OCI-LY1 (cell line): ENCODE results near the gene PATJ.

Source experiments
- EZH2 ChIP-seq: fragments of 200-600 bp; sonication (generic), shearing (Covaris generic); IDR thresholded peaks from 2 replicates; pipeline ENCODE4 v1.8.0; 2017; ENCODE audit warnings: borderline replicate concordance, mixed run types, mild to moderate bottlenecking, antibody characterized with exemption, low read length, moderate library complexity, mixed read lengths
- TF ChIP-seq, protein P1 (sequence below): fragments of 200-600 bp; sonication (generic), shearing (Covaris generic); IDR thresholded peaks from 2 replicates; pipeline ENCODE4 v1.5.1; 2017; ENCODE audit warnings: mild to moderate bottlenecking, antibody characterized with exemption, low read length, moderate library complexity, mixed read lengths

GRCh38 chr1:62006690-62007089 lies 264.4 kb downstream of the PATJ start:
- TF ChIP-seq, protein P1, sequence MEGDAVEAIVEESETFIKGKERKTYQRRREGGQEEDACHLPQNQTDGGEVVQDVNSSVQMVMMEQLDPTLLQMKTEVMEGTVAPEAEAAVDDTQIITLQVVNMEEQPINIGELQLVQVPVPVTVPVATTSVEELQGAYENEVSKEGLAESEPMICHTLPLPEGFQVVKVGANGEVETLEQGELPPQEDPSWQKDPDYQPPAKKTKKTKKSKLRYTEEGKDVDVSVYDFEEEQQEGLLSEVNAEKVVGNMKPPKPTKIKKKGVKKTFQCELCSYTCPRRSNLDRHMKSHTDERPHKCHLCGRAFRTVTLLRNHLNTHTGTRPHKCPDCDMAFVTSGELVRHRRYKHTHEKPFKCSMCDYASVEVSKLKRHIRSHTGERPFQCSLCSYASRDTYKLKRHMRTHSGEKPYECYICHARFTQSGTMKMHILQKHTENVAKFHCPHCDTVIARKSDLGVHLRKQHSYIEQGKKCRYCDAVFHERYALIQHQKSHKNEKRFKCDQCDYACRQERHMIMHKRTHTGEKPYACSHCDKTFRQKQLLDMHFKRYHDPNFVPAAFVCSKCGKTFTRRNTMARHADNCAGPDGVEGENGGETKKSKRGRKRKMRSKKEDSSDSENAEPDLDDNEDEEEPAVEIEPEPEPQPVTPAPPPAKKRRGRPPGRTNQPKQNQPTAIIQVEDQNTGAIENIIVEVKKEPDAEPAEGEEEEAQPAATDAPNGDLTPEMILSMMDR, result no peak
- TF ChIP-seq EZH2, result no peak
